Mesendoderm (in vitro differentiated cells): ENCODE results near the gene NID2.

ENCODE experiments used
- DNase-seq: peaks from one replicate; pipeline ENCODE4 v3.0.0; 2013
- H2AK5ac ChIP-seq: 2 replicates; pipeline ENCODE4 v1.6.1; 2013; ENCODE audit warnings: low read length, inconsistent platforms
- H2BK120ac ChIP-seq: 2 replicates; pipeline ENCODE4 v1.6.1; 2013; ENCODE audit warnings: low read depth, mild to moderate bottlenecking, low read length, moderate library complexity, mixed read lengths
- H2BK15ac ChIP-seq: replicated peaks from 2 replicates; pipeline ENCODE4 v1.6.1; 2013; ENCODE audit warnings: low read depth, mild to moderate bottlenecking, moderate library complexity
- H2BK5ac ChIP-seq: 2 replicates; pipeline ENCODE4 v1.6.1; 2013; ENCODE audit warnings: low read length, inconsistent platforms
- H3K18ac ChIP-seq: 2 replicates; pipeline ENCODE4 v1.6.1; 2013; ENCODE audit warnings: mild to moderate bottlenecking, low read length, mixed read lengths
- H3K23ac ChIP-seq: one replicate; pipeline ENCODE4 v1.6.1; 2013; ENCODE audit warnings: low read length
- H3K27ac ChIP-seq: 2 replicates; pipeline ENCODE4 v1.5.1; 2013; ENCODE audit warnings: low read depth, mild to moderate bottlenecking, inconsistent platforms, low read length, moderate library complexity
- H3K27me3 ChIP-seq: 2 replicates; pipeline ENCODE4 v1.6.1; 2013; ENCODE audit warnings: low read length, control low read depth, mild to moderate bottlenecking, inconsistent platforms; ENCODE audit not compliant: insufficient read depth, poor library complexity
- H3K36me3 ChIP-seq: 2 replicates; pipeline ENCODE4 v1.6.1; 2013; ENCODE audit warnings: low read length, inconsistent platforms; ENCODE audit not compliant: control insufficient read depth, insufficient read depth
- H3K4ac ChIP-seq: one replicate; pipeline ENCODE4 v1.6.1; 2013; ENCODE audit warnings: low read depth, mild to moderate bottlenecking, low read length, moderate library complexity
- H3K4me1 ChIP-seq: 2 replicates; pipeline ENCODE4 v1.6.1; 2013; ENCODE audit warnings: low read depth, low read length, inconsistent platforms; ENCODE audit not compliant: control insufficient read depth
- H3K4me2 ChIP-seq: 2 replicates; pipeline ENCODE4 v1.6.1; 2013; ENCODE audit warnings: low read length
- H3K4me3 ChIP-seq: 2 replicates; pipeline ENCODE4 v1.5.1; 2013; ENCODE audit warnings: mild to moderate bottlenecking, low read length
- H3K56ac ChIP-seq: one replicate; pipeline ENCODE4 v1.6.1; 2013; ENCODE audit warnings: low read length
- H3K79me1 ChIP-seq: 2 replicates; pipeline ENCODE4 v1.6.1; 2013; ENCODE audit warnings: low read length, inconsistent platforms
- H3K79me2 ChIP-seq: 2 replicates; pipeline ENCODE4 v1.6.1; 2013; ENCODE audit warnings: mild to moderate bottlenecking, low read length; ENCODE audit not compliant: control insufficient read depth, insufficient read depth
- H3K9ac ChIP-seq: 2 replicates; pipeline ENCODE4 v1.6.1; 2013; ENCODE audit warnings: low read length, inconsistent platforms
- H4K5ac ChIP-seq: one replicate; pipeline ENCODE4 v1.6.1; 2013; ENCODE audit warnings: low read length
- H4K8ac ChIP-seq: one replicate; pipeline ENCODE4 v1.6.1; 2013; ENCODE audit warnings: low read depth, mild to moderate bottlenecking, control low read depth, low read length, moderate library complexity
- WGBS: extraction: QIAGEN DNeasy Blood & Tissue Kit; methylation state at CpG from one replicate; pipeline ENCODE4 v1.1.7; 2013; ENCODE audit warnings: low lambda C conversion rate, missing lambda C conversion rate; ENCODE audit not compliant: insufficient coverage; ENCODE audit errors: extremely low coverage; 5-methylcytosine and 5-hydroxymethylcytosine counted together

NID2 gene

GRCh38 chr14:51960866-51961265 lies 108.0 kb downstream of the NID2 start:
- H2BK120ac ChIP-seq = no peak overlapping the region
- H3K79me1 ChIP-seq = no peaks in the 10 kb centered on the region
- H3K4ac ChIP-seq = no peak overlapping the region
- no peak overlapping the region for H2BK5ac ChIP-seq
- H3K9ac ChIP-seq = no peak overlapping the region
- H3K4me3 ChIP-seq = no peak overlapping the region
- no peak overlapping the region for H2AK5ac ChIP-seq
- H3K79me2 ChIP-seq = no peaks in the 10 kb centered on the region
- no peak overlapping the region for H3K27ac ChIP-seq
- no peak overlapping the region for H3K56ac ChIP-seq
- H4K5ac ChIP-seq = no peak overlapping the region
- no peak overlapping the region for H3K23ac ChIP-seq
- no peak overlapping the region for H4K8ac ChIP-seq
- H3K4me2 ChIP-seq = no peak overlapping the region
- no peaks in the 10 kb centered on the region for H3K27me3 ChIP-seq
- no peak overlapping the region for H3K18ac ChIP-seq
- no peaks in the 10 kb centered on the region for H3K4me1 ChIP-seq
- no peak for DNase-seq
- no peak overlapping the region for H2BK15ac ChIP-seq
- H3K36me3 ChIP-seq = no peaks in the 10 kb centered on the region

- no peaks in the 10 kb centered on the region for H3K36me3 ChIP-seq
- H3K4me3 ChIP-seq = no peak overlapping the region
Observed at GRCh38 chr14:51959928-51960327, 108.9 kb downstream of the NID2 start.

GRCh38 chr14:51957950-51958349 lies 110.9 kb downstream of the NID2 start:
- no peak overlapping the region for H2BK15ac ChIP-seq
- no peak overlapping the region for H4K5ac ChIP-seq
- H3K56ac ChIP-seq = no peak overlapping the region
- no peak overlapping the region for H3K18ac ChIP-seq
- no peak overlapping the region for H2BK120ac ChIP-seq
- no peaks in the 10 kb centered on the region for H3K79me2 ChIP-seq
- no peaks in the 10 kb centered on the region for H3K4me1 ChIP-seq
- no peak overlapping the region for H3K23ac ChIP-seq
- no peak overlapping the region for H3K4me3 ChIP-seq
- H3K27me3 ChIP-seq = no peaks in the 10 kb centered on the region
- H3K4me2 ChIP-seq = no peak overlapping the region
- H3K27ac ChIP-seq = no peak overlapping the region
- no peaks in the 10 kb centered on the region for H3K36me3 ChIP-seq
- no peaks in the 10 kb centered on the region for H3K79me1 ChIP-seq
- H3K4ac ChIP-seq = no peak overlapping the region
- no CpG with 5 or more reads among the region's 2 CpGs for WGBS
- no peak for DNase-seq
- no peak overlapping the region for H2AK5ac ChIP-seq
- H2BK5ac ChIP-seq = no peak overlapping the region
- H4K8ac ChIP-seq = no peak overlapping the region
- no peak overlapping the region for H3K9ac ChIP-seq

More at GRCh38 chr14:51959928-51960327, 108.9 kb downstream of the NID2 start:
- H4K5ac ChIP-seq = no peak overlapping the region
- no peak overlapping the region for H3K4ac ChIP-seq
- H3K4me1 ChIP-seq = no peaks in the 10 kb centered on the region
- DNase-seq = no peak
- no peak overlapping the region for H3K9ac ChIP-seq
- no peak overlapping the region for H3K27ac ChIP-seq
- no peak overlapping the region for H3K23ac ChIP-seq
- no peaks in the 10 kb centered on the region for H3K27me3 ChIP-seq
- no peak overlapping the region for H3K56ac ChIP-seq
- H3K18ac ChIP-seq = no peak overlapping the region
- no peak overlapping the region for H2BK120ac ChIP-seq
- H2BK5ac ChIP-seq = no peak overlapping the region
- H4K8ac ChIP-seq = no peak overlapping the region
- H2BK15ac ChIP-seq = no peak overlapping the region
- H2AK5ac ChIP-seq = no peak overlapping the region
- H3K79me2 ChIP-seq = no peaks in the 10 kb centered on the region
- H3K4me2 ChIP-seq = no peak overlapping the region
- no peaks in the 10 kb centered on the region for H3K79me1 ChIP-seq
- WGBS = no CpG with 5 or more reads among the region's 1 CpG
